Stimulated activated CD8-positive, alpha-beta memory T cell treated with anti-CD3 and anti-CD28 coated beads, Interleukin-7, amount 100 ng/mL, for 4 hours (primary cell): ENCODE results near the gene CDCA5.

ENCODE experiments used
- DNase-seq, 2 donors: peaks; one replicate each; pipeline ENCODE4 v3.0.0-alpha.2; 2020; ENCODE audit warnings: low read depth in 2 of 2

CDCA5 gene

GRCh38 chr11:65072631-65072966 is 11.2 kb downstream of the CDCA5 start:
- DNase-seq: no peak

GRCh38 chr11:65071907-65072630 is 11.8 kb downstream of the CDCA5 start:
- DNase-seq: no peak

- no peak for DNase-seq
Observed at GRCh38 chr11:65069217-65069616, 14.6 kb downstream of the CDCA5 start.

GRCh38 chr11:65067446-65067845 is 16.4 kb downstream of the CDCA5 start:
- no peak for DNase-seq

DNA sequence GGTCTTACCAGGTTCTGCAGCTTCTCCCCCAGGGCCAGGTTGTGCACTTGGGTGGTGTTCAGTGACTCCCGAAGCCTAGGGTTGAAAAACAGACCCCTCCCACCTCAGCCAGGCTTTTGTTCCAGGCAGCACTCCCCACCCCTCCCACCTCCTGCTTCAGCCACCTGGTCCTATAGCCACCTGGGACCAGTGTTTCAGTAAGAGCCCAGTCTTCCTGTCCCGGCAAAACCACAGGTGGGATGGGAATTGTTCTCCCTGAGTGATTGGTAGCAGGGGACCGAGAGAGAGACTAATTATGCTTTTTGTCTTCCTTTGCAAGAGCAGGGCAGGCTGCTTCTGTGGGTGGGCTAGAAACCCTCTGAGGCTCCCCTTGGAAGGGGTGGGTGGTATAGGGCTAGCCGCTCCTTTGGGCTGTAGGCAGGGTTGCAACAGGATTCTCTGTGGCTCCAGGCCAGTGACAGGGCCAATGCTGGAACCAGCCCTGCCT is 17.0 kb downstream of the CDCA5 start:
- no peak for DNase-seq

GRCh38 chr11:65066315-65066714 is 17.5 kb downstream of the CDCA5 start:
- no peak for DNase-seq

DNA sequence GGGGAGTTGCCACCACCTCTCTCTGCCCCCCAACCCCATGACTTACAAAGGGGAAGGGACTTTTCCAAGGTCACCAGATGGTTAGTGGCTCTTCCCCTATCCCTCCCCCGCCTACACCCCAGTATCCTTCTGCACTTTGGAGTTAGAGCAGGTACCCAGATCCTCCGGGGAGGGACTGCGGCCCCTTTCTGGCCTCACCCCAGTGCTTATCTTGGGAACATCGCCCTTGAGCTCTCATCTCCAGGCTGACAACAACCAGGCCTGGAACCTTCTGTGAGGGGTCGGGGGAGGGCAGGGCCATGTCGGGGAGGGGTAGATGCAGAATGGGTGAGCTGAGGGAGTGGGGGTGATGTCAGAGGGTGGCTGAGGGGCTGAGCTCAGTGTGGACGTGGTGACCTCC is 18.0 kb downstream of the CDCA5 start:
- DNase-seq: no peak

DNA sequence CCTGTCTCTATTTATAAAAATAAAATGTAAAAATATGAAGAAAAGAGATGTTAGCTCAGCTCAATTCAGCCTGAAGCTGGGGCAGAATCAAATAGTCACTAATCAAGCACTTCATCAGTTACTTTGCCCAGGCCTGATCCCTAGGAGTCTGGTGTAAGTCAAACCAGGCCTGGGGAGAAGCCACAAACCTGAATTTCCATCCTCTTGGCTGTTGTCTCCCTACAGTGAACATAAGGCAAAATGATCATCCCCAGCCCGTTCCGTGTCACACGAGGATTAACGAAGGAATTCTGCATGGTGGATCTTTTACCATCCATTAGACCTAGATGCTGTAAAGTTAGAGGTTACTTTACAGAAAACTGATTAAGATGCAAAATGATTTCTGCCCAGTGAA is 19.0 kb downstream of the CDCA5 start:
- DNase-seq: no peak

- no peak for DNase-seq
Observed at GRCh38 chr11:65063532-65063931, 20.3 kb downstream of the CDCA5 start.

GRCh38 chr11:65060913-65061408 is 22.9 kb downstream of the CDCA5 start:
- DNase-seq: no peak

DNA sequence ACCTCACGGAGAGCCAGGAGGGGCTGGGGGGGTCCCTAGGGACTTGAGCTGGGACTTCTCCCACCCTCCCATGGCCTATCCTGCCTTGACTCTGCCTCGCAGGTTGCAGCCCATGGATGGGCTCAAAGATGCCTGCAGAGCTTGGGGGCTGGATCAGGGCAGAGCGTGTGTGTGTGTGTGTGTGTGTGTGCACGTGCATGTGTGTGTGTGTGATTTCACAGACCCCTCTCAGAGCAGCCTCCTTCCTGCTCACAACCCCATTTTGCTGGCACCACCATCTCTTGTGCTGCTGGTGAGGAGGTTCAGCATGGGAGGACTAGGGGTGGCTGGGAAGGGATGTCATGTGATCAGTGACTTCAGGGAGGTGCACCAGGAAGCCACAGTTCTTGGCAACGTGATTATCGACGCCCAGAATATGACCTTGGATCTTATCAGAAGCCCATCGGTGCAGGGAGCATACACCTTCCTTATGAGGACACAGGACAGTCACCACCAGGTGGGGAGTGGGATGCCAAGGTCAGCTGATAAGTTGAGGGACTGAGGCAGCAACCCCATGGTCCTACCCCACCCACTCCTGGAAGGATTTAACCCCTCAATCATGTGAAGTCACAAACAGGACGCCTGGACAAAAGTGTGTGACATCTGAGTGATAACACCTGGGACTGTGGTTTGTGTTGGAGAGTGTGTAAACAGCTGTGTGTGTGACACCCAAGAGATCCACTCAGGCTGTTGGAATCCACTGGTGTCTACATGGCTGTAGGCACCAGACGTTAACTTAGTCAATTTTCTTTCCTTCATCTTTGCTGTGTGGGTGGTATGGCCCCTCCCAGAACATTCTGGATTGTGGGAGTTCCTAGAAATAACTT is 23.6 kb downstream of the CDCA5 start:
- no peak for DNase-seq

DNA sequence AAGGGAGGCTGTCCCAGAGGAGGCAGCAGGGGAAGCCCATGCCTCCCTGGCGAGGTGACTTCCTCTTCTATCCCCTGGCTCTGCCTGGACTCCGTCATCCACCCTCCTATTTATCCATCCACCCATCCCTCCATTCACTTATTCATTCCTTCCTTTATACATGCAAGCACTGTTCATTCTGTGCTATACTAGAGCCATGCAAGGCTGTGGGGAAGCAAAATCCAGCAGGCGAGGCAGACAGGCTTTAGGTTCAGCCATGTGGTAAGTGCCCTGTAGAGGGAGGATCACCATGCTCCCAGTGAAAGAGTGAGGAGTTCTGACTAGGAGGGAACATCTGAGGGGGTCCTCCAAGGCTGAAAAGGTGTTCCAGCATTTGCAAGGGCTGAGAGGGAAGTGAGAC is 24.3 kb downstream of the CDCA5 start:
- no peak for DNase-seq

GRCh38 chr11:65058419-65059054 is 25.3 kb downstream of the CDCA5 start, which contains the start of gene NAALADL1:
TSS of gene NAALADL1 (minus strand) at chr11:65058553. CDS start at chr11:65058521, 32 bp downstream.
- no peak for DNase-seq

- DNase-seq: no peak
Observed at GRCh38 chr11:65058012-65058411, 25.8 kb downstream of the CDCA5 start.

GRCh38 chr11:65057526-65057925 is 26.3 kb downstream of the CDCA5 start:
- no peak for DNase-seq

- DNase-seq: no peak
Observed at GRCh38 chr11:65056999-65057398, 26.8 kb downstream of the CDCA5 start.

DNA sequence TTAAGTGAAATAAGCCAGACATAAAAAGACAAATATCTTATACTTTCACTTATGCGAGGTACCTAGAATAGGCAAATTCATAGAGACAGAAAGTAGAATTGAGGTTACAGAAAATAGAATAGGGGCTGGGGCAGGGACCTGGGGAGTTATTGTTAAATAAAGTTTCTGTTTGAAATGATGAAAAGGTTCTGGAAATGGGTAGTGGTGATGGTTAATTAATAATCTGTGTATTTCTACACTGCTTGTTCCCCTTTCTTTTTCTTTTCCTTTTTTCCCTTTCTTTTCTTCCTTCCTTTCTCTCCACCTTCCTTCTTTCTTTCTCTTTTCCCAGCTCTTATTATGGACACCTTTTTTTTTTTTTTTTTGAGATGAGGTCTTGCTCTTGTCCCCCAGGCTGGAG is 28.3 kb downstream of the CDCA5 start:
- DNase-seq: no peak

- DNase-seq: no peak
Observed at GRCh38 chr11:65053827-65054508, 29.9 kb downstream of the CDCA5 start.

DNA sequence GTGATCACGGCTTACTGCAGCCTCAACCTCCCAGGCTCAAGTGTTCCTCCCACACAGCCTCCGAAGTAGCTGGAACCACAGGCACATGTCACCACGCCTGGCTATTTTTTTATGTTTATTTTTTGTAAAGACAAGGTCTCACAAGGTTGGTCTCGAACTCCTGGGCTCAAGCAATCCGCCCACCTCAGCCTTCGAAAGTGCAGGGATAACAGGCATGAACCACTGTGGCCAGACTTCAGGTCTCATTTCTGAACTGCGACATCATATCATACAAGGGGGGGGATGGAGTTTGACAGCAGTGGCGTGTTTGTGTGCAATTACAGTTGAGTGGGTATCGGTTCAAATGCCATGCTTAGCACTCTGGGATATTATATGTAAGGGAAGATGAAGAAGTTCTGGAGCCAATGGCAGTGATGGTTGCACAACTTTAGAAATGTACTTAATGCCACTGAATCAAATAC is 32.4 kb downstream of the CDCA5 start:
- no peak for DNase-seq

GRCh38 chr11:65047581-65048422 is 36.0 kb downstream of the CDCA5 start:
- peak in 1 of 2 donors; percentile 13 for DNase-seq

- DNase-seq: no peak
Observed at GRCh38 chr11:65045728-65046127, 38.1 kb downstream of the CDCA5 start.
